GM12875 (cell line): ENCODE results near the gene MRPS26.

ENCODE experiments used
- H3K4me3 ChIP-seq: one replicate; pipeline ENCODE4 v1.5.1; 2011; ENCODE audit warnings: low read depth, low read length, control low read depth
- CTCF ChIP-seq: IDR thresholded peaks from 2 replicates; pipeline ENCODE4 v1.5.1; 2011; ENCODE audit warnings: low read depth, mild to moderate bottlenecking, control low read depth, inconsistent platforms, low read length, moderate library complexity, borderline replicate concordance; ENCODE audit not compliant: insufficient read depth

Gene MRPS26

GRCh38 chr20:3031524-3032147 lies 14.2 kb upstream of the MRPS26 start:
- H3K4me3 ChIP-seq = no peak overlapping the region
- no peak for TF ChIP-seq CTCF

- no peak overlapping the region for H3K4me3 ChIP-seq
- no peak for TF ChIP-seq CTCF
Observed at GRCh38 chr20:3032624-3033023, 13.2 kb upstream of the MRPS26 start.

- TF ChIP-seq CTCF = no peak
- H3K4me3 ChIP-seq = no peak overlapping the region
Observed at GRCh38 chr20:3037654-3038053, 8.2 kb upstream of the MRPS26 start.

GRCh38 chr20:3038454-3038853 lies 7.4 kb upstream of the MRPS26 start:
- no peak overlapping the region for H3K4me3 ChIP-seq
- no peak for TF ChIP-seq CTCF

- TF ChIP-seq CTCF = no peak
- no peak overlapping the region for H3K4me3 ChIP-seq
Observed at GRCh38 chr20:3039426-3039825, 6.4 kb upstream of the MRPS26 start.

GRCh38 chr20:3040086-3040485 lies 5.8 kb upstream of the MRPS26 start:
- no peak for TF ChIP-seq CTCF
- H3K4me3 ChIP-seq = no peak overlapping the region

GRCh38 chr20:3041854-3042409 lies 3.9 kb upstream of the MRPS26 start:
- H3K4me3 ChIP-seq = no peak overlapping the region
- no peak for TF ChIP-seq CTCF
